Neural progenitor cell (in vitro differentiated cells): ENCODE results near the gene PANX1. TPM values are rescaled to one million over a fixed set of nuclear protein-coding genes. Genes with fewer than 3 reads are reported as not detected.

Source experiments
- DNase-seq: peaks from one replicate; pipeline ENCODE4 v3.0.0-alpha.2; 2016; ENCODE audit warnings: low spot score
- H2AFZ ChIP-seq: fragments of 200-600 bp; sonication (generic); replicated peaks from 2 replicates; pipeline ENCODE4 v1.6.1; 2016; ENCODE audit warnings: antibody characterized with exemption
- H3F3A ChIP-seq: fragments of 200-600 bp; sonication (generic); 2 replicates; pipeline ENCODE4 v1.6.1; 2016; ENCODE audit warnings: antibody characterized with exemption, low read depth
- H3K27ac ChIP-seq: fragments of 200-600 bp; sonication (generic); 2 replicates; pipeline ENCODE4 v1.5.1; 2016; ENCODE audit warnings: mild to moderate bottlenecking
- H3K27me3 ChIP-seq: fragments of 200-600 bp; sonication (generic); 2 replicates; pipeline ENCODE4 v1.6.1; 2016; ENCODE audit warnings: mild to moderate bottlenecking, moderate library complexity
- H3K36me3 ChIP-seq: fragments of 200-600 bp; sonication (generic); 2 replicates; pipeline ENCODE4 v1.5.1; 2016
- H3K4me1 ChIP-seq: fragments of 200-600 bp; sonication (generic); 2 replicates; pipeline ENCODE4 v1.6.1; 2016; ENCODE audit warnings: mixed run types
- H3K4me2 ChIP-seq: fragments of 200-600 bp; sonication (generic); 2 replicates; pipeline ENCODE4 v1.6.1; 2016
- H3K4me3 ChIP-seq: fragments of 200-600 bp; sonication (generic); 2 replicates; pipeline ENCODE4 v1.5.1; 2016
- H3K79me2 ChIP-seq: fragments of 200-600 bp; sonication (generic); 2 replicates; pipeline ENCODE4 v1.6.1; 2016; ENCODE audit warnings: low read depth
- H3K9ac ChIP-seq: fragments of 200-600 bp; sonication (generic); 2 replicates; pipeline ENCODE4 v1.6.1; 2016
- H3K9me3 ChIP-seq: fragments of 200-600 bp; sonication (generic); 2 replicates; pipeline ENCODE4 v1.5.1; 2016; ENCODE audit warnings: low read depth
- H4K20me1 ChIP-seq: fragments of 200-600 bp; sonication (generic); 2 replicates; pipeline ENCODE4 v1.6.1; 2016; ENCODE audit warnings: low read depth
- H3K27ac Mint-ChIP-seq: 3 replicates; pipeline ENCODE4 v1.8.0; 2021; ENCODE audit warnings: mixed read lengths
- H3K27me3 Mint-ChIP-seq: 2 replicates; pipeline ENCODE4 v1.8.0; 2022; ENCODE audit warnings: low read depth, mild to moderate bottlenecking, inconsistent platforms, moderate library complexity, mixed read lengths; ENCODE audit not compliant: insufficient read depth
- H3K36me3 Mint-ChIP-seq: 3 replicates; pipeline ENCODE4 v1.8.0; 2021; ENCODE audit warnings: mixed read lengths
- H3K4me1 Mint-ChIP-seq: 3 replicates; pipeline ENCODE4 v1.8.0; 2021; ENCODE audit warnings: mixed read lengths
- H3K4me3 Mint-ChIP-seq: 3 replicates; pipeline ENCODE4 v1.8.0; 2021; ENCODE audit warnings: mild to moderate bottlenecking, moderate library complexity, mixed read lengths
- H3K9me3 Mint-ChIP-seq: 3 replicates; pipeline ENCODE4 v1.8.0; 2020; ENCODE audit warnings: mixed read lengths
- CTCF ChIP-seq: fragments of 200-600 bp; sonication (generic); IDR thresholded peaks from 2 replicates; pipeline ENCODE4 v1.5.1; 2017; ENCODE audit warnings: antibody characterized with exemption, mild to moderate bottlenecking
- EZH2 ChIP-seq: fragments of 200-600 bp; sonication (generic); IDR thresholded peaks from 2 replicates; pipeline ENCODE4 v1.6.1; 2017; ENCODE audit warnings: antibody characterized with exemption, mild to moderate bottlenecking, moderate library complexity
- EZH2phosphoT487 ChIP-seq: fragments of 200-600 bp; sonication (generic); IDR thresholded peaks from 2 replicates; pipeline ENCODE4 v1.6.1; 2017; ENCODE audit warnings: antibody characterized with exemption
- total RNA-seq: library from RNA; depleted of rRNA; stranded (reverse); fragments of >200 nt; gene quantifications from 2 replicates; pipeline ENCODE4 v1.2.3, GENCODE V29; 2015; ENCODE audit warnings: low replicate concordance

PANX1 gene
- total RNA-seq, 1 donor from 2014 or later = 26.4 TPM

GRCh38 chr11:94111241-94111640, 17.4 kb upstream of the PANX1 start:
- Histone ChIP-seq H3K9me3 (no peaks in the 10 kb centered on the region), H3K9ac (no peak overlapping the region), H3K4me3 (no peak overlapping the region), H4K20me1 (no peaks in the 10 kb centered on the region), H3K27ac (no peak overlapping the region), H3K4me1 (no peaks in the 10 kb centered on the region), H3K36me3 (no peaks in the 10 kb centered on the region), H3F3A (no peaks in the 10 kb centered on the region), H3K79me2 (no peaks in the 10 kb centered on the region), H3K4me2 (no peak overlapping the region), H2AFZ (no peak overlapping the region), H3K27me3 (no peaks in the 10 kb centered on the region)
- DNase-seq = no peak
- TF ChIP-seq EZH2 = no peak
- TF ChIP-seq EZH2phosphoT487 = no peak
- TF ChIP-seq CTCF = no peak
- H3K4me3 Mint-ChIP-seq = no peak overlapping the region
- peaks cover 2% of the 10 kb centered on the region for H3K27me3 Mint-ChIP-seq
- H3K36me3 Mint-ChIP-seq = no peaks in the 10 kb centered on the region
- H3K9me3 Mint-ChIP-seq = peaks cover 2% of the 10 kb centered on the region
- no peak overlapping the region for H3K27ac Mint-ChIP-seq
- H3K4me1 Mint-ChIP-seq = no peaks in the 10 kb centered on the region

- no peak overlapping the region for H3K9ac ChIP-seq
- H2AFZ ChIP-seq = no peak overlapping the region
- Mint-ChIP-seq H3K9me3 (peaks cover 2% of the 10 kb centered on the region), H3K36me3 (no peaks in the 10 kb centered on the region), H3K27me3 (peaks cover 2% of the 10 kb centered on the region), H3K4me3 (no peak overlapping the region), H3K4me1 (no peaks in the 10 kb centered on the region), H3K27ac (no peak overlapping the region)
- no peaks in the 10 kb centered on the region for H3K9me3 ChIP-seq
- no peaks in the 10 kb centered on the region for H3F3A ChIP-seq
- no peak overlapping the region for H3K4me2 ChIP-seq
- H3K27ac ChIP-seq = no peak overlapping the region
- no peaks in the 10 kb centered on the region for H3K27me3 ChIP-seq
- no peaks in the 10 kb centered on the region for H4K20me1 ChIP-seq
- no peak for DNase-seq
- H3K4me1 ChIP-seq = no peaks in the 10 kb centered on the region
- TF ChIP-seq CTCF (no peak), EZH2phosphoT487 (no peak), EZH2 (no peak)
- H3K36me3 ChIP-seq = no peaks in the 10 kb centered on the region
- no peaks in the 10 kb centered on the region for H3K79me2 ChIP-seq
- no peak overlapping the region for H3K4me3 ChIP-seq
Observed at GRCh38 chr11:94111660-94112059, 17.0 kb upstream of the PANX1 start.

- Histone ChIP-seq H3F3A (no peaks in the 10 kb centered on the region), H3K4me3 (no peak overlapping the region), H3K9me3 (no peaks in the 10 kb centered on the region), H3K27ac (no peak overlapping the region), H3K9ac (no peak overlapping the region), H3K27me3 (no peaks in the 10 kb centered on the region), H4K20me1 (no peaks in the 10 kb centered on the region), H3K4me2 (no peak overlapping the region), H2AFZ (peak overlapping the region; percentile 7), H3K36me3 (no peaks in the 10 kb centered on the region), H3K79me2 (no peaks in the 10 kb centered on the region), H3K4me1 (no peaks in the 10 kb centered on the region)
- no peak for TF ChIP-seq EZH2
- TF ChIP-seq EZH2phosphoT487 = no peak
- no peak for TF ChIP-seq CTCF
- no peaks in the 10 kb centered on the region for H3K36me3 Mint-ChIP-seq
- DNase-seq = no peak
- no peak overlapping the region for H3K27ac Mint-ChIP-seq
- H3K4me1 Mint-ChIP-seq = no peaks in the 10 kb centered on the region
- H3K9me3 Mint-ChIP-seq = peaks cover 2% of the 10 kb centered on the region
- H3K4me3 Mint-ChIP-seq = no peak overlapping the region
- H3K27me3 Mint-ChIP-seq = peaks cover 2% of the 10 kb centered on the region
Observed at GRCh38 chr11:94112206-94112953, 16.3 kb upstream of the PANX1 start.
